A549 (cell line): ENCODE results near the gene ANXA3. TPM values are rescaled to one million over a fixed set of nuclear protein-coding genes. Genes with fewer than 3 reads are reported as not detected.

Experiments
- ATAC-seq, 2 experiments: fragments of 200-7000 bp in 1 of 2; fragments of >200 bp in 1 of 2; cut with Nextera tagmentation in 1 of 2; cut with Tn5 transposase in 1 of 2; 3 replicates each; pipeline versions ENCODE4 v1.8.0 to v1.9.1; 2018 to 2020; ENCODE audit warnings: mild to moderate bottlenecking in 1 of 2, moderate library complexity in 1 of 2
- CTCF ChIA-PET: fragments of 300-600 bp; sonication (Branson Sonifier 250); formaldehyde crosslinking; extraction: SDS; loops from one replicate; lab custom pipeline; 2021; ENCODE audit warnings: antibody characterized with exemption, inconsistent platforms; lab: Yijun Ruan, JAX
- POLR2A ChIA-PET: fragments of 350-600 bp; formaldehyde crosslinking; extraction: SDS; loops from one replicate; lab custom pipeline; 2021; ENCODE audit warnings: antibody characterized with exemption, inconsistent platforms; lab: Yijun Ruan, JAX
- DNase-seq, 2 experiments: peaks; one replicate each; pipeline versions ENCODE4 v3.0.0 to v3.0.0-alpha.2; 2011 to 2016; ENCODE audit warnings: low read depth in 1 of 2, low spot score in 1 of 2
- FAIRE-seq: peaks from 2 replicates; lab custom pipeline; 2011; peaks lifted over from hg19 to GRCh38; lab: Jason Lieb, UNC
- H3K27ac ChIP-seq, 2 experiments: fragments of >200 bp; sonication (Bioruptor Twin); formaldehyde crosslinking; 3 replicates each; pipeline ENCODE4 v1.5.1; 2016 to 2017
- H3K4me1 ChIP-seq: fragments of >200 bp; sonication (Bioruptor Twin); formaldehyde crosslinking; 3 replicates; pipeline ENCODE4 v1.6.1; 2016
- H3K4me2 ChIP-seq: fragments of >200 bp; sonication (Bioruptor Twin); formaldehyde crosslinking; 3 replicates; pipeline ENCODE4 v1.6.1; 2016
- H3K4me3 ChIP-seq: fragments of >200 bp; sonication (Bioruptor Twin); formaldehyde crosslinking; 3 replicates; pipeline ENCODE4 v1.5.1; 2016
- H3K9me3 ChIP-seq: fragments of >200 bp; sonication (Bioruptor Twin); formaldehyde crosslinking; 3 replicates; pipeline ENCODE4 v1.6.1; 2016
- BHLHE40 ChIP-seq: IDR thresholded peaks from 2 replicates; pipeline ENCODE4 v1.6.1; 2012; ENCODE audit warnings: low read depth, low read length, inconsistent platforms
- CTCF ChIP-seq: fragments of >200 bp; sonication (Bioruptor Twin); formaldehyde crosslinking; IDR thresholded peaks from 3 replicates; pipeline ENCODE4 v1.5.1; 2016
- ELK1 ChIP-seq: fragments of 150-350 bp; IDR thresholded peaks from 2 replicates; pipeline ENCODE4 v1.6.1; 2014; ENCODE audit warnings: low read depth, mild to moderate bottlenecking, low read length
- EP300 ChIP-seq, 2 experiments: fragments of >200 bp; sonication (Bioruptor Twin); formaldehyde crosslinking; IDR thresholded peaks; 2 replicates in 1 of 2; 3 replicates in 1 of 2; pipeline ENCODE4 v1.6.1; 2016 to 2017
- HDAC2 ChIP-seq: fragments of 200-600 bp; sonication (generic); IDR thresholded peaks from 2 replicates; pipeline ENCODE4 v1.6.1; 2016
- MAFK ChIP-seq: fragments of 450-650 bp; IDR thresholded peaks from 2 replicates; pipeline ENCODE4 v1.6.1; 2014; ENCODE audit not compliant: partially characterized antibody
- RAD21 ChIP-seq, 2 experiments: fragments of >200 bp in 1 of 2; sonication (Bioruptor Twin) in 1 of 2; formaldehyde crosslinking in 1 of 2; IDR thresholded peaks in 1 of 2; conservative IDR thresholded peaks in 1 of 2; 2 replicates in 1 of 2; 3 replicates in 1 of 2; pipeline ENCODE4 v1.6.1; 2012 to 2018; ENCODE audit warnings: inconsistent platforms in 1 of 2
- RFX5 ChIP-seq: fragments of 450-650 bp; IDR thresholded peaks from 2 replicates; pipeline ENCODE4 v1.7.1; 2014; ENCODE audit warnings: antibody characterized with exemption, mild to moderate bottlenecking, moderate library complexity
- RNF2 ChIP-seq: fragments of 200-600 bp; sonication (generic); IDR thresholded peaks from 2 replicates; pipeline ENCODE4 v1.6.1; 2016; ENCODE audit warnings: low read depth, mild to moderate bottlenecking, antibody characterized with exemption, moderate library complexity, borderline replicate concordance
- SMC3 ChIP-seq: fragments of >200 bp; sonication (Bioruptor Twin); formaldehyde crosslinking; IDR thresholded peaks from 3 replicates; pipeline ENCODE4 v1.6.1; 2018; ENCODE audit warnings: inconsistent platforms
- USF2 ChIP-seq: fragments of 450-650 bp; IDR thresholded peaks from 2 replicates; pipeline ENCODE4 v1.6.1; 2014; ENCODE audit warnings: antibody characterized with exemption
- WGBS: methylation state at CpG from one replicate; pipeline ENCODE4 v1.1.6; 2017; ENCODE audit errors: missing lambda C conversion rate; 5-methylcytosine and 5-hydroxymethylcytosine counted together
- polyA plus RNA-seq, 4 experiments: library from polyadenylated mRNA; depleted of rRNA in 3 of 4; stranded (reverse); fragments of >200 nt; fragmentation: RNase III in 1 of 4; extraction: RNeasy Plus Mini Kit Qiagen cat#74134 plus additional on column Dnase treatment in 1 of 4; gene quantifications; 2 replicates in 3 of 4; 3 replicates in 1 of 4; pipeline ENCODE4 v1.2.3, GENCODE V29; 2011 to 2017

The ANXA3 gene
- polyA plus RNA-seq, 2 of the 4 experiments (the other 2 are of a cell fraction), result 126 to 134 TPM

GRCh38 chr4:78642934-78643333 lies 91.4 kb downstream of the ANXA3 start:
- H3K4me1 ChIP-seq, result peaks cover 37% of the 10 kb centered on the region
- FAIRE-seq, result no peak
- no peak for TF ChIP-seq RNF2
- no peak for TF ChIP-seq RFX5
- TF ChIP-seq USF2, result no peak
- no peak for TF ChIP-seq HDAC2
- CTCF ChIA-PET, result interaction anchor here (1.1 kb wide), 1 partner anchor 133 kb away, joined by 3 read pairs; the partner anchor contains the start of gene BMP2K
- 0 out of 3 replicates have a peak overlapping the region, but pooled peaks have one; percentile 8 for H3K4me2 ChIP-seq
- no peak overlapping the region for H3K4me3 ChIP-seq
- POLR2A ChIA-PET, result no interaction called here
- 80% methylated on average over 2 of the region's 2 CpGs for whole genome bisulfite sequencing
- no peak for ATAC-seq
- H3K9me3 ChIP-seq, result no peaks in the 10 kb centered on the region
- H3K27ac ChIP-seq, result peak overlapping the region; percentile 14 to 59; a peak in 3 of 6 replicates
- DNase-seq, result no peak

- Histone ChIP-seq H3K4me1 (peaks cover 38% of the 10 kb centered on the region), H3K27ac (peak overlapping the region in 1 of 2 experiments; percentile 87; a peak in 2 of 6 replicates), H3K9me3 (no peaks in the 10 kb centered on the region), H3K4me2 (peak overlapping the region; percentile 79), H3K4me3 (no peak overlapping the region)
- TF ChIP-seq ELK1 (no peak), MAFK (peak; percentile 66)
- ATAC-seq (no peak), FAIRE-seq (no peak), DNase-seq (no peak)
- ChIA-PET POLR2A (interaction anchor here (3.3 kb wide), 1 partner anchor 132 kb away, joined by 18 read pairs; the partner anchor contains the start of gene BMP2K), CTCF (interaction anchor here (0.6 to 3.1 kb wide), 19 partner anchors 10 to 230 kb away, joined by 3 to 21 read pairs (median 3); no protein-coding TSS in a partner anchor)
Measured at GRCh38 chr4:78644063-78644691, 92.6 kb downstream of the ANXA3 start.

GRCh38 chr4:78644744-78645330 lies 93.3 kb downstream of the ANXA3 start:
- ChIA-PET CTCF (interaction anchor here (0.6 to 3.1 kb wide), 24 partner anchors 10 to 229 kb away, joined by 3 to 21 read pairs (median 4); partner anchors contain the start of gene BMP2K), POLR2A (interaction anchor here (0.8 to 3.3 kb wide), 2 partner anchors 130 to 132 kb away, joined by 4 to 18 read pairs; partner anchors contain the start of gene BMP2K)
- Histone ChIP-seq H3K9me3 (no peaks in the 10 kb centered on the region), H3K4me3 (peak overlapping the region; percentile 17; the same call in 1 of the 3 replicates), H3K4me2 (peak overlapping the region; percentile 79), H3K27ac (peak overlapping the region; percentile 87 to 97), H3K4me1 (peaks cover 42% of the 10 kb centered on the region)
- peak; percentile 68 to 83 for DNase-seq
- no peak for TF ChIP-seq EP300 (IDR thresholded peaks at IDR 0.05)
- peak; percentile 96 for TF ChIP-seq RFX5
- TF ChIP-seq RAD21 (conservative IDR thresholded peaks at IDR 0.05 in 1 of 2, IDR thresholded peaks at IDR 0.05 in 1 of 2), result peak; percentile 60 to 62
- peak; percentile 70 for TF ChIP-seq SMC3
- TF ChIP-seq BHLHE40, result no peak
- peak; percentile 54 for TF ChIP-seq CTCF
- 6% methylated on average over 4 of the region's 4 CpGs for WGBS
- peak; percentile 59 for FAIRE-seq
- ATAC-seq, result peak; percentile 80 to 83
